DMS153 (cell line): Measurements from ENCODE around the gene UNC45B.
"Not testable (repeated sequence)": the region's sequence is repeated elsewhere in the genome, so short reads cannot be mapped to it uniquely, and the experiment has no call there.

ENCODE experiments used
- DNase-seq: peaks from one replicate; lab custom pipeline; 2025; lab: John Stamatoyannopoulos, UW

UNC45B gene

DNA sequence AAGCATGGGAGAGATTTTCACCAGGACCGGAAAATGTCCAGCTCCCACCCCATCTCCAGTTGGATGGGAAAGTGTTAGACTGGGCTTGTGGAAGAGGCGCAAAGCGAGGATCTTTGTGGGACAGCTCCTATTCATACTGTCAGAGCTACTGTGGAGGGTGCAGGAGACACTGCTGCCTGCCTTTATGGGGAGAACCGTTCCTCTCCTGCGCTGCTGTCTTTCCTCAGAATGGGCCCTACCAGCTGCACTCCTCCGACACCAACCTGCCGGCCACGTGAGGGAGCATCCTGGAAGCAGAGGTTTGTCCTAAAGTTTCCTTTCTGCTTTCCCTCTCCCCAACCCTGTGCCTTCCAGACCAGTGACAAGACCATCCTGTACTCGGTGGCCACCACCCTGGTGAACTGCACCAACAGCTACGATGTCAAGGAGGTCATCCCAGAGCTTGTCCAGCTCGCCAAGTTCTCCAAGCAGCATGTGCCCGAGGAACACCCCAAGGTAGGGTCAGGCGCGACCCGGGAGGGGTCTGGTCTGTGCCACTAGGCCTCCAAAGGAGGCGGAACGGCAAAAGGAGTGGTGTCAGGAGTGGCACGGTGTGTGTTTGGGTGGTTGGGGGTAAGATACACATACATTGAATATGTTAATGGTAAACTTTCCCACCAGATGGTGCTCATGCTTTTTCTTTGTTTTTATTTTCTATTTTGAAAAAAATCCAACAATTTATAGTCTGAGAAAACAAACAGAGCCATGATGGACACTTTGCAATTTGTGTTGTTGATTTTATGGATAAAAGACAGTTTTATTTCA lies 23.6 kb downstream of the UNC45B start:
- no peak for DNase-seq

DNA sequence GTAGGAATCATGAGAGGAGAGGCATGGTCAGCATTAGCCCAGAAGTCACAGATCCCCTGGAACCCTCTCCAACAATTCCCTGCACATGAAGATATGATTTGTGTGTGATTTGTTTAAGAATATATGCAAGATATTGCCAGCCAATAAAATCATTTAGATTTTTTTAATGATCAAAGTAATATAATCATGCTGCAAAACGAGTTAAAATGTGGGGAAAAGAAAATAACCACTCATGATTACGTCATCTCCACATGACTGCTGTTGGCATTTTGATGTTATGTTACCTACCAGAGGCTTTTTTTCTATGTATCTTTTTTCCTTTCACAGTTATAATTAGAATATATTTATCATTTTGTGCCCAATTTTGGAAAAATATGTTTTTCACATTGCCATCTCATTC lies 24.2 kb downstream of the UNC45B start:
- DNase-seq: no peak

DNA sequence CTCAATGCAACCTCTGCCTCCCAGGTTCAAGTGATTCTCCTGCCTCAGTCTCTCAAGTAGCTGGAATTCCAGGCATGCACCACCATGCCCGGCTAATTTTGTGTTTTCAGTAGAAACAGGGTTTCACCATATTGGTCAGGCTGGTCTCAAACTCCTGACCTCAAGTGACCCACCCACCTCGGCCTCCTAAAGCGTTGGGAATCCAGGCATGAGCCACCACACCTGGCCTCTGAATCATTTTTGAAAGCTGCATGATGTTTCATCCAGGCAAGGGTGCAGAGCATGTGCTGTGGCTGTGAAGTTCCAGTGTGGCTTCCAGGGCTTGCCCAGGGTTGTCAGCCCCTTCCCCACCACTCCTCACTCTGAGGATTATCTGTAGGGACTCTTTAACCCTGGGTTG lies 24.7 kb downstream of the UNC45B start:
- not testable (repeated sequence) for DNase-seq

DNA sequence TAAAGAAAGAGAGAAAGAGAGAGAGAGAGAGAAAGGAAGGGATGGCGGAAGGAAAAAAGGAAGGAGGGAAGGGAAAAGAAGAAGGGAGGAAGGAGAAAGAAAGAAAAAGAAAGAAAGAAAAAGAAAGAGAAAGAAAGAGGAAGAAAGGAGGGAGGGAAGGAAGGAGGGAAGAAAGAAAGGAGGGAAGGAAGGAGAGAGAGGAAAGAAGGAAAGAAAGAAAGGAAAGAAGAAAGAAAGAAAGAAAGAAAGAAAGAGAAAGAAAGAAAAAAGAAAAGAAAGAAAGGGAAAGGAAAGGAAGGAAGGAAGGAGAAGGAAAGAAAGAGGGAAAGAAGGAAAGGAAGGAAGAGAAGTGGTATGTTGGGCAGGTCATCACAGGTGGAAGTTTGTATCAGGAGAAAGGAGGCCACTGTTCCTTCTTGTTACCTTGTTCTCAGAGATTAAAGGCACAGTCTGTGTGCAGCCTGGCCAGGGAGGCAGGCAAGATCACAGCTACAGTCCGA lies 27.3 kb downstream of the UNC45B start:
- DNase-seq: no peak

DNA sequence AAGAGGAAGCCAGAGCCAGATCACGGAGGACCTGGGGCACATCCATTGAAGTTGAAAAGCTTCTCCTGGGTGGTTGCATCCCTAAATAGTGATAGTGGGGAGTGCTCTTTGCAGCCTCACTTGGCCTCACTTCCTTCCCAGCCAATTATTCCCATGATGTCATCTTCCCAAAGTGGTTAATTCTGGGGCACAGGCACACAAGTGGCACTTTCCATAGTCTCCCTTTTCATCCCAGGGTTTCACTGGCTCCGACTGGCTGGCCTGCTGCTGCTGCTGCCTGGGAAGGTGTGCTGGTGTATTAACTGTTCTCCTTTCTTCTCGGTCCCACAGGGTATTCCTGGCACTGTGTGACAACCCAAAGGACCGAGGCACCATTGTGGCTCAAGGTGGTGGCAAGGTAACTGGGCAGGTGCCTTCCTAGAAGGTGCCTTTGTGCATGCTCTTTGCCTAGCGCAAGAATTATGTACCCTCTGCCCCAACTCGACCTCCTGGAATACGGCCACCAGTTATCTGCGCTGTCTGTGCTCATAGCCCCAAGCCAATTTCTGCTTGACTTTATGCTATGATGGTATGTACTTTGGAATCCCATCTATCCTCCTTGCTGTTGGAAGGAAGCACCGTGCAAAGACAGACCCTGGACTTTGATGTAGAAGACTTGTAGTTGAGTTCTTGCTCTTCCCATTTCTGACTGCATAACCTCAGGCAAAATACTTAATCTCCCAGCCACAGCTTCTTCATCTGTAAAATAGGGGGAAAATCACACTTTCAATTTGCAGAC lies 28.2 kb downstream of the UNC45B start:
- DNase-seq: no peak

DNA sequence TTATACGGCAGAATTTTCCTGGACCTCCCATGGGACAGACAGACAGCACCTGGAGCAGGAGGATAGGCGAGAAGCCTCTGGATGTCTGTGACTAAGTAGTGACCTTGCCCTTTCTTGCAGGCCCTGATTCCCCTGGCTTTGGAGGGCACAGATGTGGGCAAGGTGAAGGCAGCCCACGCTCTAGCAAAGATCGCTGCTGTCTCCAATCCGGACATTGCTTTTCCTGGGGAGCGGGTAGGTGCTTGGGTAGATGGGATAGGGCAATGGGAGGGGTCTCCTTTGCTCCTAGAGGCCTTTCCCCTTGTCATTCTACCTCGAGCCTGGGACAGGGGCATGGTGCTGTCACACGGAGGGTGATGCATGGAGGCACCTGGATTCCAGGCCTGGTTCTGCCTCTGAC lies 29.3 kb downstream of the UNC45B start:
- no peak for DNase-seq

DNA sequence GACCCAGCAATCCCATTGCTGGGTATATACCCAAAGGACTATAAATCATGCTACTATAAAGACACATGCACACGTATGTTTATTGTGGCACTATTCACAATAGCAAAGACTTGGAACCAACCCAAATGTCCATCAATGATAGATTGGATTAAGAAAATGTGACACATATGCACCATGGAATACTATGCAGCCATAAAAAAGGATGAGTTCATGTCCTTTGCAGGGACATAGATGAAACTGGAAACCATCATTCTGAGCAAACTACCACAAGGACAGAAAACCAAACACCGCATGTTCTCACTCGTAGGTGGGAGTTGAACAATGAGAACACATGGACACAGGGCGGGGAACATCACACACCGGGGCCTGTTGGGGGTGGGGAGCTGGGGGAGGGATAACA lies 31.8 kb downstream of the UNC45B start:
- not testable (repeated sequence) for DNase-seq

DNA sequence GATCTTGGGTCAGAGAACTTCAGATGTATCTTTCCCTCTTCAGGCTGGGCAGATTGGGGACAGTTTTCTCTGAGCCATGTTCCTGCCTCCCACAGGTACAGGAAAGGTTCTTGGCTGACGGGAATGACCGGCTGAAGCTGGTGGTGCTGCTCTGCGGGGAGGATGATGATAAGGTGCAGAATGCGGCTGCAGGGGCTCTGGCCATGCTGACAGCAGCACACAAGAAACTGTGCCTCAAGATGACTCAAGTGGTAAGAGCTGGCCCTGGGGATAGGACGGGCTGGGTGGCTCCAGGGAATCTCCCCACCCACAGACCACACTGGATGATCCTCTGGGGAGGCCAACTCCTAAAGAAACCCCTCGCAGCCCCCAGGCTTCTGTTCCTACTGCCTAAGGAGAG lies 35.7 kb downstream of the UNC45B start:
- no peak for DNase-seq

DNA sequence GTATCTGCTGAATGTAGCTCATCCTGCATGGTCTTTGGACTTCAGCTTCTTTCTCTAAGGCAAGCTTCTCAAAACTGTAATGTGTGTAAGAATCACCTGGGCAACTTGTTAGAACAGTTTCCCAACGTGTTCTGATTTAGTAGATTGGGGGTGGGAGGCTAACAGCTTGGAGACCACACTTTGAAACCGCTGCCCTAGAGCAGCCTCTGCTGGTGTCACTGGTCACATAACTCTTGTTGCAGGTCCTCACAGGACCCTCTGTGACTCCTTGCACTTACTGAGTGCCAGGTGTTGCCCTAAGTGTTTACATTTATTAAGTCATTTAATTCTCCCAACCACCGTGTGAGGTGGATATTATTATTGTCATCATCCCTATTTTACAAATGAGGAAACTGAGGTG lies 36.7 kb downstream of the UNC45B start:
- no peak for DNase-seq

DNA sequence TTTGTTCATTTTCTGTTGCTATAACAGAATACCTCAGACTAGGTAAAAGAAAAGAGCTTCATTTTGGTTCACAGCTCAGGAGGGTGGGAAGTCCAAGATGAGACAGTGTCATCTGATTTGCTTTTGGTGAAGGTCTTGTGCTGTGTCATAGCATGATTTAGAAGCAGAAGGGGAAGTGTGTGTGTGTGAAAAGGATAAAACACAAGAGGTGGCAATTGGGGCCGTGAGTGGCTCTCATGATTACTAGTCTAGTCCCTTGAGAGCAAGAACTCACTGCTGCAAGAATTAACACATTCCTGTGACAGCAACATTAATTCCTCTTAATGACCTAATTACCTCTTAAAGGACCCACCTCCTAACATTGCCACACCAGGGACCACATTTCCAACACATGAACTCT lies 38.2 kb downstream of the UNC45B start:
- no peak for DNase-seq

DNA sequence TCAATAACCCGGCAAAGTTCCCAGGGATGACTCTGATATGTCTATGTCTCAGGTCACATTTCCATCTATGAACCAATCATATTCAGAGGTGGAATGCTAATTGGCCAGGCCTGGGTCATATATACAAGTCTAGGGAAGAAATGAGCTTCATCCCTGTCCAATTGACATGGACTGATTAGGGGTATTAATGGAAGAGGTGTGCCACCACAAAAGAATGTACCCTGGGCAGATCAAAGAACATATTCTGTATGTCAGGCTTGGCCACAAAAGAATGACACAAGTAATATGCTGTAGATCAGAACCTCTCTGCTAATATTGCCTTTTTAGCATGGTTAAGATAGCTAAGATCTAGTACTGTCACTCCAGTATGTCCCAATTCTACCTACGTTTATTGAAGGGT lies 39.9 kb downstream of the UNC45B start:
- DNase-seq: no peak

DNA sequence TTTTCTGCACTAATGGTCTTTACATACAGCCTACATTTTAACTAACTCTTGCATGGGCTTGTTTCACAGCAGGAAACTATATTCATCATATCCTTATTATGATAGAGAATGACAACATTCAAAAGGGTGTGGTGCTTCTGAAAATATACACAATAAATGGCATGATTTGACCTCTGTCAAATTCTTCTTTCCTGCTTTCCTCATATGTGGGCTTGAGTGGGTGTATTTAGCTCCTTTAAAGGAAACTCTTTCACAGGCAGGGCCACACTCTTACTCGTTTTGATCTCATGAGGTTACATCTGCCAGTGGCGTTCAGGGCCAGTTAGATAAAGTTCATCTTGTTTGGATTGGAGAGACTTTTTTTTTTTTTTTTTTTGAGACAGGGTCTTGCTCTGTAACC lies 40.5 kb downstream of the UNC45B start:
- DNase-seq: no peak

DNA sequence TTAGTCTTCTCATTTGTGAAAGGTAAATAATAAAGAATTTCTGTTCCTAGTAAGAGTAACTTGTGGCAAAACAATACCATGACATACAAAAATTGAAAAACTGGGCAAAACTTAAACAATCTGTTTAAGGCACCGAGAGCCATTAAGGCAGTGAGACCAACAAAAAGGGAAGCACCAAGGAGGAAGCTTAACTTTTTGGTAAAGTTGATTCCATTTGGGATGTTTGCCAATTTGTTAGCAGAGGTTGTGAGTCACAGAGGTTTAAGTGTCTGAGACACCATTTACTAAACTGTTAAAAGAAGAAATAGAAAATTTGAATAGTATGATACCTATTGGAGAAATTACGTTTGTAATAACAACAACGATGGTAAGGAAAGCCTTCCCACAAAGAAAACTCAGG lies 41.7 kb downstream of the UNC45B start:
- DNase-seq: no peak

DNA sequence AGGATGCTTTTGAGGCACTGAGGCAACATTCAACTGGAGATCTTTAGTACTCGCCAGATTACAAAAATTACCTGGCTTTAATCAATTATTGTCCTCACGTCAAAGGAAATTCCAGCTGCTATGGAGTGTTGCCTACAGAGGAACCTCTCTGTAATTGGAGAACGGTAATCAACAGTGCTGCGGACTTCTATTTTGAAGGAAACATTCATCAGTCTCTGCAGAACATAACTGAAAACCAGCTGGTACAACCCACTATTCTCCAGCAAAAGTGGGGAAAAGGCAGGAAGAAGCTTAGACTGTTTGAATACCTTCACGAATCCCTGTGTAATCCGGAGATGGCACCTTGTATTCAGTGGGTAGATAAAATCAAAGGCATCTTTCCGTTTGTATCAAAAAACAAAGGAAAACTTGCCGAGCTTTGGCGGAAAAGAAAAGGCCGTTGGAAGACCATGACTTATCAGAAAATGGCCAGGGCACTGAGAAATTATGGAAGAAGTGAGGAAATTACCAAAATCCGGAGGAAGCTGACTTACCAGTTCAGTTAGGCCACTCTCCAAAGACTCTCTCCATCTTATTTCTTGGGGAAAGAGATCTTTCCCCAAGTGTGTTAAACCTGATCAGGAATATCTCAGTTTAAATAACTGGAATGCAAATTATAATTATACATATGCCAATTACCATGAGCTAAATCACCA lies 43.5 kb downstream of the UNC45B start:
- DNase-seq: no peak

DNA sequence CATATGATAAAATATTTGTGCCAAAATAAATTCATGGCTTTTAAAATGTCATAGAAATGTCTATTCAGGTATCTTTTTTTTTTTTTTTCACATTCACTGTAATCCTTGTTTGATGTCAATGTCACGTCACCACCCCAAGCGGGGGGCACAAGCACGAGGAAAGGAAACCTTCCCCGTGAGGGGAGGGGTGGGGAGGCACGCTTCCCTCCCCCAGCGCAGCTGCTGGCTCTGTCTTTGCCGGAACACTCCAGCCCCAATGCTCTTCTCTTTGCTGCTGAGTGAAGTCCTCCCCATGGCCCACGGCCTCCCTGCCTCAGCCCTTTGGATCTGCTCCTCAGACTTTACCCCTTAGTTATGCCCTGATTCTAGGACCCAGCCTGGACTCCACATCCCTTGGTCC lies 45.1 kb downstream of the UNC45B start:
- no peak for DNase-seq

DNA sequence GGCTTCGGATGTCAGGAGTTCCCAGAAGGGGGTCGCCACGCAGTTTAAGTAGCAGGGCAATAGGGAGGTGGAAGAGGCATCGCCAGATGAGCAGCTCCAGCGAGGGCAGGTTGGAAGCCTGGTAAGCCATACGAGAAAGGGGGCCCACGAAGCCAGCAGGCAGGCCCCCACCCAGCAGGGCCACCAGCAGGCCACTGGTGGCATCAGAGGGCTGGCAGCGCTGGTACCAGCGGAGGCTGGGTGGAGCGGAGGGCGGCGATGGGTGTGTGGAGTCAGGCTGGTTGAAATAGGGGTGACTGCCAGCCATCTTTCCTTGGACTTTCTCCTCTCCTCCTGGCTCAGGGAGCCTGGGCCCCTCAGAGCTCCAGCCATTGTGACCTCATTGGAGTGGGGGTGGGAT lies 46.4 kb downstream of the UNC45B start, which contains the start of gene SLC35G3:
Gene SLC35G3, minus strand, starts transcription at position 393 of the 400 bp plus-strand sequence. Its CDS starts 86 bp downstream, at position 307.
- not testable (repeated sequence) for DNase-seq

DNA sequence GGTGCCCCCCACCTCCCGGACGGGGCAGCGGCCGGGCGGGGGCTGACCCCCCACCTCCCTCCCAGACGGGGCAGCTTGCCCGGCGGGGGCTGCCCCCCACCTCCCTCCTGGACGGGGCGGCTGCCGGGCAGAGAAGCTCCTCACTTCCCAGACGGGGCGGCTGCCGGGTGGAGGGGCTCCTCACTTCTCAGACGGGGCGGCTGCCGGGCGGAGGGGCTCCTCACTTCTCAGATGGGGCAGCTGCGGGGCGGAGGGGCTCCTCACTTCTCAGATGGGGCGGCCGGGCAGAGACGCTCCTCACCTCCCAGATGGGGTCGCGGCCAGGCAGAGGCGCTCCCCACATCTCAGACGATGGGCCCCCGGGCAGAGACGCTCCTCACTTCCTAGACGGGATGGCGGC lies 47.4 kb downstream of the UNC45B start:
- DNase-seq: not testable (repeated sequence)

DNA sequence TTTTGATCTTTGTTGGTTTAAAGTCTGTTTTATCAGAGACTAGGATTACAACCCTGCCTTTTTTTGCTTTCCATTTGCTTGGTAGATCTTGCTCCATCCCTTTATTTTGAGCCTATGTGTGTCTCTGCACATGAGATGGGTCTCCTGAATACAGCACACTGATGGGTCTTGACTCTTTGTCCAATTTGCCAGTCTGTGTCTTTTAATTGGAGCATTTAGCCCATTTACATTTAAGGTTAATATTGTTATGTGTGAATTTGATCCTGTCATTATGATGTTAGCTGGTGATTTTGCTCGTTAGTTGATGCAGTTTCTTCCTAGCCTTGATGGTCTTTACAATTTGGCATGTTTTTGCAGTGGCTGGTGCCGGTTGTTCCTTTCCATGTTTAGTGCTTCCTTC lies 55.0 kb downstream of the UNC45B start:
- DNase-seq: not testable (repeated sequence)

DNA sequence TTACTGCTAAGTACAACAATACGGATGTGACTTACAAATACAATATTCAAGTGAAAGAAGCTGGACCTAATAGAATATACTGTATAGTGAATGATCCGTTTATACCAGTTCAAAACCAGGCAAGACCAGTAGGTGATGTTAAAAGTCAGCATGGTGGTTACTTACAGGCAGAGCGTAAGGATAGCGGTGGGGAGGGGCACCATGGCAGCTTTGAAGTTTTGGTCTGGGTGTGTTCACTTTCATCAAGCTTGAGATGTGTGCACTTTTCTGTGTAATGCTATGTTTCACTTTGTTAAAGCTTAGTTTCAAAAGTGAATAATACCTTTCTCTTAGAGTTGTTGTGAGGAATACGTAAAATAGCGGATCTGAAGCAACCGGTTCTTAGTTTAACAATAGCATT lies 63.1 kb downstream of the UNC45B start:
- DNase-seq: no peak

DNA sequence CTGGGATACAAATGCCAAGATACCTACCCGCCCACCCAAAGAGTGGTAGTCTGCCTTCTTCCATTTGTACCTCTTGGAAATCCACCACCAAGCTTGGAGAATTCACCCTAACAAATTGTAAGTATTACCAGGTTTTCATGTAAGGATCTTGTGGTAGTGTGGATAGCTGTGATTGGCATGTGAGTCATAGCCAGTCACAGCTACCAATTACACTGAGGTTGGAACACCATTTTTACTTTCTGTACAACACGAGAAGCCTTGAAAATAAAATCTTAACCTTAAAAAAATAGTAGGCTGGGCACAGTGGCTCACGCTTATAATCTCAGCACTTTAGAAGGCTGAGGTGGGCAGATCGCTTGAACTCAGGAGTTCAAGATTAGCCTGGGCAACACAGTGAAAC lies 65.1 kb downstream of the UNC45B start:
- no peak for DNase-seq

DNA sequence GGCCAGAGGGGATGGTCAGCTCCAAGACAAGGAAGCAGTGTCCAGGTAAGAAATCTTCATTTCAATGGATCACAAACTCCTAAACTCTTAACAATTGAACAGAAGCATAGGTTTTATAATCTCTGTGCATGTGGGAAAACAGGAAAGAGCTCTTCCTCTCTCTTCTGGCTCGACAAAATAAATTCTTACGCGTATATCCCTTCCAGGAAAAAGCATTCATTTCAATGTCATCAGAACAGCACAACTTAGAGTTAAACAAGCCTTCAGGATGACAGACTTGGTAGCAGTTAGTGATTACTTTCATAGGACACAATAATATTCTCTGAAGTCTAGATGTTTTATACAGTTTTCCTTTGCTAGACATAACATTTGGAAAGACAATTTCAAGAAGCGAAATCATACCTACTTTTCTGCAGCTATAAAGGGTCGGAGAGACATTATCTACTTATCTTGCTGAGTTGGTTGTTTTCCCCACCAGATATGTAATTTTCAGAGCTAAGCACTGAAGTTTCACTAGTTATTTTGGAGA lies 65.9 kb downstream of the UNC45B start:
- no peak for DNase-seq

DNA sequence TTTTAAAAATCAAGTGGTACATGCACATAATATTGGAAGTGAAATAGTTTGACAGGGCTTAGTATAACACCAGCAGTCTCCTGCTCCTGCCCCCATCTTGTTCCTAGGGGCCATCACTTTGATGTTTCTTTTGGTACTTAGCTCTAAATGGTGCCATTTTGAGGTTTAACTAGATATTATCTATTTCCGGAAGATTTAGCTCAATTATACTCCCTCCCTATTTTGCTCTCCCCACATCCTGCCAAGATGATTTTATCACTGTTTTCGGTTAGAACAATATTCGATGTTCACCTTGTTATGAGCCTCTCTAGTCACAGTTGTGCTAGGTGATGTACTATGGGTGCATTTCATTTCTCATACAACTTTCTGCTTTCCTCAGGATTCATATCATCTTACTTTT lies 66.6 kb downstream of the UNC45B start:
- DNase-seq: no peak
